ENCODE results near the gene PAN2. TPM values are rescaled to one million over a fixed set of nuclear protein-coding genes. Genes with fewer than 3 reads are reported as not detected.

PAN2 gene
- total and polyA plus RNA-seq, 2 donors (not counting 3 experiments of a cell fraction or from before 2014, with no cell fraction given): 21.5 to 21.9 TPM

- Histone ChIP-seq H3K9me1 (replicated peaks; ENCODE audit: control insufficient read depth, extremely low read depth, insufficient read depth, low read length) (no peaks in the 10 kb centered on the region), H3K9ac (replicated peaks; ENCODE audit: extremely low read depth, insufficient read depth, low read length) (peak overlapping the region; percentile 89), H4K20me1 (replicated peaks; ENCODE audit: control insufficient read depth, extremely low read depth, insufficient read depth, low read length) (no peaks in the 10 kb centered on the region), H3K79me2 (ENCODE audit: control insufficient read depth, insufficient read depth, low read length) (no peaks in the 10 kb centered on the region), H3K4me3 (replicated peaks in 1 of 3; ENCODE audit: insufficient read depth in 1 of 3, low read depth in 1 of 3, low read length in 3 of 3) (peak overlapping the region; percentile 45 to 70 (median 49)), H3K27me3 (ENCODE audit: control insufficient read depth in 2 of 2, insufficient read depth in 2 of 2, low read length in 2 of 2) (no peaks in the 10 kb centered on the region), H3K4me1 (ENCODE audit: control insufficient read depth, extremely low read depth, insufficient read depth, low read length) (peaks cover 16% of the 10 kb centered on the region), H3K27ac (ENCODE audit: insufficient read depth, low read depth, low read length) (peak overlapping the region; percentile 97), H3K9me3 (replicated peaks; ENCODE audit: control insufficient read depth, insufficient read depth, low read length) (no peaks in the 10 kb centered on the region), H3K36me3 (ENCODE audit: control insufficient read depth in 2 of 2, extremely low read depth in 1 of 2, insufficient read depth in 2 of 2, low read length in 2 of 2) (no peaks in the 10 kb centered on the region), H3K4me2 (ENCODE audit: insufficient read depth, low read length) (peak overlapping the region; percentile 85), H2AFZ (ENCODE audit: low read depth, low read length) (peak overlapping the region; percentile 63)
- ChIA-PET POLR2A (interaction anchor here (0.9 to 1.0 kb wide), 2 partner anchors 17 to 27 kb away, joined by 4 read pairs; partner anchors contain the start of genes CNPY2 and STAT2), CTCF (interaction anchor here (0.7 to 2.7 kb wide), 7 partner anchors 8 to 144 kb away, joined by 3 to 13 read pairs (median 4); partner anchors contain the start of genes CNPY2, SMARCC2, STAT2 and TIMELESS)
- intact Hi-C loops (cut with micrococcal nuclease): loop anchor here (1.0 kb wide), 1 partner anchor 33 kb away; the partner anchor contains the start of gene CS
- TSS peak; percentile 93 for BruUV-seq (replicated peaks)
- DNase-seq (ENCODE audit: low read depth, low spot score): peak; percentile 7
- no peak for FAIRE-seq
- dilution Hi-C loops (cut with MboI; ENCODE audit: extremely low pct_ligation_motif_present, low sequenced_read_pairs): no loop called here
- TF ChIP-seq GATA2 (IDR thresholded peaks at IDR 0.05; ENCODE audit: insufficient read depth, insufficient read length, low read depth, low read length): no peak
- TF ChIP-seq EZH2 (IDR thresholded peaks at IDR 0.05; ENCODE audit: borderline replicate concordance, low read depth, low read length, severe bottlenecking): no peak
- no peak for TF ChIP-seq POLR2AphosphoS5 (IDR thresholded peaks at IDR 0.05; ENCODE audit: insufficient read depth, low read depth, low read length)
- TF ChIP-seq FOS (IDR thresholded peaks at IDR 0.05; ENCODE audit: borderline replicate concordance, insufficient read depth, low read length): no peak
- TF ChIP-seq MYC (IDR thresholded peaks at IDR 0.05; ENCODE audit: low read depth, low read length): no peak
- TF ChIP-seq CTCF (IDR thresholded peaks at IDR 0.05; ENCODE audit: extremely low read depth in 1 of 2, insufficient read depth in 1 of 2, low read depth in 1 of 2, low read length in 2 of 2): no peak
- TF ChIP-seq JUN (IDR thresholded peaks at IDR 0.05; ENCODE audit: borderline replicate concordance, insufficient read depth, insufficient read length, low read depth): no peak
- TF ChIP-seq MAX (IDR thresholded peaks at IDR 0.05; ENCODE audit: insufficient read depth, insufficient read length): no peak
- no peak for TF ChIP-seq POLR2A (IDR thresholded peaks at IDR 0.05; ENCODE audit: low read depth, low read length)
These were observed 562 bp downstream of the PAN2 start for GRCh38 chr12:56333197-56333678.
